ENCODE data around the gene XPR1.
"Not testable (repeated sequence)": the region's sequence is repeated elsewhere in the genome, so short reads cannot be mapped to it uniquely, and the experiment has no call there.

Gene XPR1

DNA sequence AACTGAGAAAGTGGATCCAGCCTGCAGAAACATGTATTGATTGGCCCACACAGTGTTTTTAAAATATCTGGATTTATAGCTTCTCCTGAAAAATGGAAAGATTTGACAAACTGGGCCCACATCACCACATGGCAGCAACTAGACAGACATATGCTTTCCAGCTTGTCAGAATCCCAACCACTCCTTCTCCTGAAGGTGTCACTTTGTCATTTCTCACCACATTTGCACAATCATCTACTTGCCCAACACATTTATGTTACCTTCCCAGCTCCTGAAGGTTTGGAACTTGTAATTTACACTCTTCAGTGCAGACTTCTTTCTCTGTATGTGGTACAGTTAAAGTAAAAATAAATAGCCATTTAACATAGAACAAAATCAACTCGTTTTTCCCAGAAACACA lies 154.8 kb downstream of the XPR1 start:
- DNase-seq = no peak

DNA sequence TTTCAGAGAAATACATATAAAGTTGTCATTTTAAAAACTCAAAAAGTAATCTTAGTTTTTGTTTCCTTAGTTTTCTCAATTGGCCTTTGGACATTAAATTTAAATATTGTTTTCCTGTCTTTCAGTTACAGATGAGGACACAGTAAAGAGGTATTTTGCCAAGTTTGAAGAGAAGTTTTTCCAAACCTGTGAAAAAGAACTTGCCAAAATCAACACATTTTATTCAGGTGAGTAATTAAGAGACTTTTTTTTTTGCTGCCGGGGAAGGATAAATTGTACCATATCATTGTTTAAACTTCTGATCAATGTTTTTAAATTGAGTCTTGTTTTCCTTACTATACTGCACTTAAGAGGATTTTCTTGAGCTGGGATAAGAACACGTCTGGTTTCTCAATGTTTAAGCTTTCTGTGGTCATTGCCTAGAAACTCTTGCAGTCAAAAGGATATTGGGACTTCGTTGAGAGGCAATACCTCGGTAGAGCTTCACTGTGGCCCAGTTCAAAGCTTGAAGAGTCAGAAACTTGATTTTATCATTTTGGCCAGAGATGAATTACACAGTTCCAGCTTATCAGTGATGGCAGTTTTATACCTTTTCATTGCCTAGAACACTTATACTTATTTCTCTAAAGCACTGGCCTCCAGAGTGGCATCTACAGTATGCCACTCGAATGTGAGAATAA lies 155.9 kb downstream of the XPR1 start:
- DNase-seq = no peak

DNA sequence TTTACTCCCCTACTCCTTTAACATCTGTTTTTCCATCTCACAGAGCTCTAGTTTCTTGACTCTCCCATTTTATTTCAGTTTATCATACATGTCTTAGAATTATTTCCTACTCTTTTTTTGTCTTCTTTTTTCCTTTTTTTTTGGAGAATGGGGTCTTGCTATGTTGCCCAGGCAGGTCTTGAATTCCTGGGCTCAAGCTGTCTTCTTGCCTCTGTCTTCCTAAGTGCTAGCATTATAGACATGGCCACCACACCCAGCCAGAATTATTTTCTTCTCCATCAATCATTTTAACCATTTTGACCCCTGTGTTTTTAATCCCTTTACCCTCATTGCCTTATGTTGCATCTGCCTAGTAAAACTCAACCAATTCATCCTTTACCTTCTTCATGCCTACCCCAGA lies 157.6 kb downstream of the XPR1 start:
- DNase-seq = no peak

DNA sequence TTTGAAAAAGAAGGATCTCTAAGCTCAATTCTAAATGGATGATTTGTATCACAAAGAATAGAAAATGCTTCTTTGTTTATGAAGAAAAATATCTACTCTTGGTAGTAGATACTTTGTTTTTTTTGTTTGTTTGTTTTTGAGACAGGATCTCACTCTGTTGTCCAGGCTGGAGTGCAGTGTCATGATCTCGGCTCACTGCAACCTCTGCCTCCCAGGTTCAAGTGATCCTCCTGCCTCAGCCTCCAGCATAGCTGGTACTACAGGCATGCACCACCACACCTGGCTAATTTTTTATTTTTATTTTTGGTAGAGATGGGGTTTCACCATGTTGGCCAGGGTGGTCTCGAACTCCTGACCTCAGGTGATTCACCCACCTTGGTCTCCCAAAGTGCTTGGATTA lies 159.3 kb downstream of the XPR1 start:
- not testable (repeated sequence) for DNase-seq

DNA sequence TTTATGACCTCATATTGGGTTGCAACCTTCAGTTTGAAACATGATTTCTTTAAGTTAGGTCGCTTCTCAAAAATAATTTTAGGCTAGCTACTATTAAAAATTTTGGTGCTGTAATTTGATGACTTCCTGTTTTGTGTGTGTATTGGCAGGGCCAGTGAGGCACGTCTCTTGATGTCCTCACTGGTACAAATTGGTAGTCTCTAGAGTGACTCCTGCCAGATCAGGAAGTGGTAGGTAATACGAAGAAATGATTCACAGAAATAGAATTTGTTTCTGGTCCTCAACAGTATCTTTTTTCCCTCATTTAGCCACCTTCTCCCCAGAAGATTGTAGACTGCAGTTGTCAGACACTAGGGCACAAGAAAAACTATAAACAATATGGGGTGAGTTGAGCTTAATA lies 160.0 kb downstream of the XPR1 start:
- DNase-seq = no peak

DNA sequence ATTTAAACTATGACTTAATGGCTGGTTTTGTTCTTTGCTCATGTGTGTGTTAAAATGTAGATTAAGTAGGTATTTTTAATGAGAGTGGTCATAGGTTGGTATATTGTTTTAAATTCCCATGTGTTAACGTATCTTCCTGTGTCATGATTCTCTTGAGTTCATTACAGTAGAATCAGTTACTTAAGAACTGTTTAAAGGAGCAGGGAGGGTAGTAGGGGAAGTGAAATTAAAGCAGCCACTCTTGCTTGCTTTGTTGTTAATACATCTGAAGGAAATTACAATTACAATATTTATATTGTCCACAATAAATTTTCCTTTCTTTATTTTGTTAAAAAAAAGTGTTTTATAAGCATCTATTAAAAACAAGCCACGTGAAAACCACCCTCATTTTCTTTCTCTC lies 161.6 kb downstream of the XPR1 start:
- DNase-seq = peak; percentile 40

DNA sequence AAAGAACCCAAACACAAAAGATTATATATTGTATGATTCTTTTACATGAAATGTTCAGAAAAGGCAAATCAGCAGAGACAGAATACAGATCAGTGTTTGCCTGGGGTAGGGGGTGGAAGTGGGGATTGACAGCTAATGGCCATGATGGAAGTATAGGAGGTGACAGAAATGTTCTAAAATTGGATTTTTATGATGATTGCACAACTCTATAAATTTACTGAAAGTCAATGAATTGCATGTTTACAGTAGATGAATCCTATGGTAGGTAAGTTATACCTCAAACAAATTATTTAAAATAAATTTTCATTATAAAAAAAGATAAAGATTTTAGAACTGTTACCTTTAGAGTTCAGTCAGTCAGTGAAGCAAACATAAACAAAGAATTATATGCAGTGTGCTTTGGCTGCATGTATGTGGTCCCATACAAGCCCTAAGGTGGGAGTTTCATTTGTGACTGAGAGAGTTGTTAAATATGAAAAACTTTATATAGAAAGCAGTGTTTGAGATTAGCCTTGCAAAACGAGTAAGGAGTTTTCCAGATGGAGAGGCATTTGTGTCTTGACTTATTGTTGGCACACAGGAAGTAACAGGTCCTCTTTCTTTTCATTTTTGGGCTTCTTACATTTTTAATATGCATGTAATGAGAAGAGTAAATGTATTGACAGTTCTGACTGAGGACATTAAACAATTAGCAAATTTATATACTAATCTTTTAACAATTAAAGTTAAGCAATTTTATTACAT lies 165.2 kb downstream of the XPR1 start:
- DNase-seq = no peak

DNA sequence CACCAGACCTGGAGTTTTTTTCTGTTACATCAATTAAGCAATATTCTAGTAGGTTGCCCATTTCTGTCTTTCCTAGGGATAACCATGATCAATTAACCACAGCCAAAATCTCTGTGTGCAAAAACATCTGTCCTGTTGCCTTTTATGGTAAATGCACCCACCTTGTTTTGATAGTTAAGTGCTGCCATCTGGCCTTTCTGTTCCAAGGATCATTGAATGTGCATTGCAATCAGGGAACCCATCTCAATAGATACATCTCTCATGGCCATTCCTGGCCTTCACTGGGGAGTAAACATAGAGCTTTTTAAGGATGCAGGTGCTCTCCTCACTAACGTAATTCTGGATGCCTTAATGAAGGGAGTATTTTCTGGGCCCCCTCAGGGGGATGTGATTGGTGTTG lies 169.1 kb downstream of the XPR1 start:
- no peak for DNase-seq

DNA sequence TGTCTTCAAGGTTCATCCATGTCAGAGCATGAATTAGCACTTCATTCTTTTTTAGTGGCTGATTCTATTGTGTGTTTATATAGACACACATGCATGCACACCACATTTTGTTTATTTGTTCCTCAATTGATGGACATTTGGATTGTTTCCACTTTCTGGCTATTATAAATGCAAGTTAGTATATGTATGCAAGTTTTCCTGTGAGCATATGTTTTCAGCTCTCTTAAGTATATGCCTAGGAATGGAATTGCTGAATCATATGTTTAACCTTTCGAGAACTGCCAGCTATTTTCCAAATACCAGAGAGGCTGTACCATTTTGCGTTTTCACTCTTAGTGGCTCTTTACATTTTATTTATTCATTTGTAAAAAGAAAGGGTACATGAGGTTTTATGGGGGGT lies 171.0 kb downstream of the XPR1 start:
- no peak for DNase-seq

DNA sequence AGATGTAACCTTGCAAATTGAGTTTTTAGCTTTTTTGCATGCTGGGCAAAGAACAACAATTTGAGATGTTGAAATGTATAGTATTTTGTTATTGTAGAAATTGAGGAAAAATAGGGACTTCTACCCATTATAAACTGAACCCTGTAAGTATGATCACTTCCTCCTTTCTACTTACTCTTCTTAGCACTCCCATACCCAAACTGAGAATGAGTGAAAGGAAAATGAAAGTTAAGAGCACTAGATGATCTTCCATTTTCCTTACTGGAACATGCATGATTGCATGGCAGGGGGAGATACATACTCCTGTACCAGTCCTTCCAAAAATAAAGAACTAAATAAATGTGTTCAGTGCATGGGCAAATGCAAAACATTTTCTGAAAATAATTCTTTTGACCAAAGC lies 173.5 kb downstream of the XPR1 start:
- DNase-seq = peak; percentile 59

DNA sequence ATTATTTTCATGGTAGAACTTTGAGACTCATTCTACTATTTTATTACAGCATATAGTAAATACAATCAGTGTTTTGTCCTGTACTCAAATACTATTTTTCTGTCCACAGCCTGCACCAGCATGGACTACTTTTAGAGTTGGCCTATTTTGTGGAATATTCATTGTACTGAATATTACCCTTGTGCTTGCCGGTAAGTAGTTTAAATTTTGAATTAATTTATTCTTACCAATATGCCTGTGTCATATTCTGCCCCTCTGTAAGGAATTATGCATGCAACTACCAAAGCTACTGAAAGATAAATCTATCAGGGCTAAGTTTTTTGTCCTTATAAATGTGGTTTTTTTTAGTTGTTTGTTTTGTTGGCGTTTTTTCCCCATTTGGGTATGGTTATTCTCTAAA lies 179.5 kb downstream of the XPR1 start:
- DNase-seq = no peak

DNA sequence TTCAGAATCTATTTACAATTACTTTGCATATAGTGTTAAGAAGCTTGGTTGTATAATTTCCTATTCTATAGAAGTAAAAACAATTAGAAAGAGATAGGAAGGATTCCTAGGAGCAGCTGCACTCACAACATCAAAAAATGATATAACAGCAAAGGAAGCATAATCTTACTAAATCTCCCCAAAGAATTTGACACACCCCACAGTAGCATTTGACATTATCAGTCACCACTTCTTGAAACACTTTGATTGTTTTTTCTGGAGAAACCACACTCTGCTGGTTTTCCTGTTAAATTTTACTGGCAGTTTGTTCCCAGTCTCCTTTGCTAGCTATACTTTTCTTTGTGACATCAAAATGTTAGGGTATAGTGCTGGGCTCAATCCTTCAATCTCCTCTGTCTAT lies 180.1 kb downstream of the XPR1 start:
- DNase-seq = no peak

DNA sequence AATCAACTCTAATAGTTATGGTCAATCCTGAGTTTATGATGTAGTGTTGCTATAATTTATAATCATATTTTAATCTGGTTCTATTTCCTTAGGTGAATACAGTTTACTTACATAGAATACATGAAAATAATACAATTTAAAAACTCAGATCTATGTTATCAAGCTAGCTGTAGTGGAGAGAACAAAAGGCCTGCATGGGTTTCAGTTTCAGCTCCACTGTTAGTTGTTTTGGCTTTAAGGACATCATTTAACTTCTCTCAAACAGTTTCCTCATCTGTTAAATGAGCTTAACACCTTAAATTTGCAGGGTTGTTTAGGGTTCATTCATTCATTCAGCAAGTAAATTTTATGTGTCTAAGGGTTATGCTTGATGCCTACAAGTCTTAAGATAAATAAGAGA lies 182.4 kb downstream of the XPR1 start:
- no peak for DNase-seq

DNA sequence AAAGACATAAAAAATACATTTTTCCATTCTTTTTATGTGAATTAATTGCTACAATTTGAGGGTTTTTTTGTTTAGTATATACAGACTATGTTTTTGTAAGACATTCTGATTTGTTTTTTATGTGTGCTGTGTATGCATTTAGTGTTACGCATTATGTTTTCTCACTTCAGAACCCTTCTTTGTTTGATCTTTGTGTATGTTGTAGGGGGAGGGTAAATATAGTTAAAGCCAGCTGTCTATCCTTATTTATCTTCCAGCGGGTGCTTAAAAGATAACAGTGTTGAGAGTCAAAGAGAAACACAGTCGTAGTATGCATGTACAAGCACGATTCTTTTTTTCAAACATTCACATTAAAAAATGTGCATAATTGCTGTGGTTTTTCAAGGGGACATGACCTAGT lies 183.4 kb downstream of the XPR1 start:
- DNase-seq = no peak

DNA sequence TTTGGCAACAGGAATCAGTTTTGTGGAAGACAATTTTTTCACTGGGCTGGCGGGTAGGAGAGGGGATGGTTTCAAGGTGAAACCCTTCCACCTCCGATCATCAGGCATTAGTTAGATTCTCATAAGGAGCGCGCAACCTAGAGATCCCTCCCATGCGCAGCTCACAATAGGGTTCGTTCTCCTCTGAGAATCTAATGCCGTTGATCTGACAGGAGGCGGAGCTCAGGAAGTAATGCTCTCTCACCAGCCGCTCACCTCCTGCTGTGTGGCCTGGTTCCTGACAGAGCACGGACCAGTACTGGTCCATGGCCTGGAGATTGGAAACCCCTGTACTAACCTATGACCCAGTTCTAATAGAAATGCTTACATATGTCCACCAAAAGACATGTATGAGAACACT lies 184.3 kb downstream of the XPR1 start:
- DNase-seq = no peak

DNA sequence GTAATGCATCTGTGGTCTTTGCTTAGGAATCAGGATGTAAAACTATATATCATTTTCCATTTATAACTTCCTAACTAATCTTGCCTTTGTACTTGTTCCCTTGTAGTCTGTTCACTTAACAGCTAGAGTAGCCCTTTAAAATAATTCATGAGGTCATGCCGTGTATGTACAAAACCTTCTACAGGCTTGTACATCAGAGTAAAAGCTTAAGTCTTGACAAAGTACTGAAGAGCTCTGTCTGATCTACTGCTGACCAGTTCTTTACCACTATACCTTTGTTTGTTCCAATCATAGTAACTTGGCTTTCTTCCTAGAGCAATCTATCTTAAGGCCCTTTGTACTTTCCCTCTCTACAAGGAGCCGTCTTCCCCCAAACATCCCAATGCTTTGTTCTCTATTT lies 190.1 kb downstream of the XPR1 start:
- DNase-seq = no peak

DNA sequence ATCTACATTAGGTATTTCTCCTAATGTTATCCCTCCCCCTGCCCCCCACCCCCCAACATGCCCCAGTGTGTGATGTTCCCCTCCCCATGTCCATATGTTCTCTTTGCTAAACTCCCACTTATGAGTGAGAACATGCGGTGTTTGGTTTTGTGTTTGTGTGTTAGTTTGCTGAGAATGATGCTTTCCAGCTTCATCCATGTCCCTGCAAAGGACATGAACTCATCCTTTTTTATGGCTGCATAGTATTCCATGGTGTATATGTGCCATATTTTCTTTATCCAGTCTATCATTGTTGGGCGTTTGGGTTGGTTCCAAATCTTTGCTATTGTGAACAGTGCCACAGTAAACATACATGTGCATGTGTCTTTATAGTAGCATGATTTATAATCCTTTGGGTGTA lies 199.7 kb downstream of the XPR1 start:
- not testable (repeated sequence) for DNase-seq

DNA sequence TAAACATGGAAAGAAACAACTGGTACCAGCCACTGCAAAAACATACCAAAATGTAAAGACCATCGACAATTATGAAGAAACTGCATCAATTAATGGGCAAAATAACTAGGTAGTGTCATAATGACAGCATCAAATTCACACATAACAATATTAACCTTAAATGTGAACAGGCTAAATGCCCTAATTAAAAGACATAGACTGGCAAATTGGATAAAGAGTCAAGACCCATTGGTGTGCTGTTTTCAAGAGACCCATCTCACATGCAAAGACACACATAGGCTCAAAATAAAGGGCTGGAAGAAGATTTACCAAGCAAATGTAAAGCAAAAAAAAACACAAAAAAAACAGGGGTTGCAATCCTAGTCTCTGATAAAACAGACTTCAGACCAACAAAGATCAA lies 201.4 kb downstream of the XPR1 start:
- not testable (repeated sequence) for DNase-seq

DNA sequence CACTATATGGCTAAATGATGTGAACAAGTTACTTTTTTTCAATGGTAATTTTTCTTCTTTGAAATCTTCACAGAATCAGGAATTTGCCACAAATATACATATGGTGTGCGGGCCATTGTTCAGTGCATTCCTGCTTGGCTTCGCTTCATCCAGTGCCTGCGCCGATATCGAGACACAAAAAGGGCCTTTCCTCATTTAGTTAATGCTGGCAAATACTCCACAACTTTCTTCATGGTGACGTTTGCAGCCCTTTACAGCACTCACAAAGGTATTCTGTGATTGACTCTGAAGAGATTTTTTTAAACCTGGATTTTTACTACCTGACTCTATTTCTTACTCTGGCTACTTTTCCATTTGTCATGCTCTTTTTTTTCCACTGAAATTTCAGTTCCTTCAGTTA lies 204.6 kb downstream of the XPR1 start:
- DNase-seq = no peak

DNA sequence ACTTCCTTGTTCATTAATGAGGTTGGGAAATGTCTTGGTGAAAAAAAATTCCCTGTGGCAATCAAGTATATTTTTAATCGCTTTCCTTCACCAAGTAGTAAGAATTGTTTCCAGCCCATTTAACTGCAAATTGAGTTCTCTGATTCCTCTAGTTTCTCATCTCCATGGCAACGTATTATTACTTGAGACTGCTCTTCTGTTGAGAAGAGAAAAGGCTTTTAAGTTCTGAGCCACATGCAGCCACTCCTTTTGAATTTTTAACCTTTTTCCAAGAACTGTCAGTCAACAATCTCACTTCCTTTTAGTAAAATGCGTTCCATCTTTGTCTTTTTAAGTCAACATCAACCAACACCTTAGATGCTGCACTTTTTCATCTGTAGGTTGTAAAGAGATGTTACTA lies 205.2 kb downstream of the XPR1 start:
- DNase-seq = no peak

DNA sequence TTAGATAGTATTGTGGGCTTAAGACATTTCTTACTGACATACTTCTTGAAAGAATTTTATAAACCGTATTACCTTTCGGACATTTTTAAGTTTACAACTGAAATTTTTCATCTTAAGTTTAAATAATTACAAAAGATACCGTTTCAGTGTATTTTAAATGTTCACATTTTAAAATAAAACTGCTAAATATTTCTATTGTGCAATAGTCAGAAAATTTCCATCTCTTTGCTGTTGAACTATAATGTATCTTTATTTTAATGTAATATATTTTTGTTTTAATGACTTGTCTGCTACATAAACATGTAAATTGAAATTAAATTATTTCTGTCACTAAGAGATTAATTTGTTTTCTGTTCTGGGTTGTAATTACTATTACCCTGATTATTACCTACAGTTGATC lies 206.7 kb downstream of the XPR1 start:
- DNase-seq = no peak

DNA sequence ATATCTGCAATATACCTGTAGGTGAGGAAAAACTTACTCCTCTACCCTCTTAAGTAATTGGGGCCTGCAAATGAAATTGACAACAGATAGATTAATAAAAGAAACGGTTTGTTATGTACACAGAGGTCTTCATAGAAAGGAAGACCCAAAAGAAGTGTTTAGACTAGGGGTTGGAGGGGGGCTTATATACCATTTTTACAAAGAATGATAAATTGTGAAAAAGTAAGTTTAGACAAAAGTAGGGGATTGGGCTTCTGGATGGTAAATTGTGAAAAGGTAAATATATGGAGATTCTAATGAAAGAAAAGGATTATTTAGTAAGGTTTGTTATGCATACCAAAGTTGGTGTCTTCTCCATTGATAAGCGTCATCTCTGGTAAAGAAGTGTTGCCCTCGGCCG lies 207.7 kb downstream of the XPR1 start:
- DNase-seq = no peak

DNA sequence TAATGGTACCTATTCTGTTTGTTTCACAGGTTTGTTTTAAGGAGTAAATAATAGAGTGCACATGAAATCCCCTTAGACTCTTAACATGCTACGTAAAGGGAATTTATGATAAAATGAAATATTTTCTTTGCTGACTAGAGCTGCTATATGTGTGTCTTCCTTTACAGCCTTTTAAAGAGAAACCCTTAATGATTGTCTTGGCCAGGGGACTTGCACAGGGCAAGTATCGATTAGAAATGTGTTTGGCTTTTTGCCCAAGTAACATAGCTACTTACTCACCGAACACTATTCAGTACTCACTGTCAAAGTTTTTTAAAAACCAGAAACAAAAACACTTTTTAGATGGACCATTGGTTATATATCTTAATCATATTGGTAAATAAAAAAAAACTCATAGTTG lies 209.6 kb downstream of the XPR1 start:
- DNase-seq = no peak

DNA sequence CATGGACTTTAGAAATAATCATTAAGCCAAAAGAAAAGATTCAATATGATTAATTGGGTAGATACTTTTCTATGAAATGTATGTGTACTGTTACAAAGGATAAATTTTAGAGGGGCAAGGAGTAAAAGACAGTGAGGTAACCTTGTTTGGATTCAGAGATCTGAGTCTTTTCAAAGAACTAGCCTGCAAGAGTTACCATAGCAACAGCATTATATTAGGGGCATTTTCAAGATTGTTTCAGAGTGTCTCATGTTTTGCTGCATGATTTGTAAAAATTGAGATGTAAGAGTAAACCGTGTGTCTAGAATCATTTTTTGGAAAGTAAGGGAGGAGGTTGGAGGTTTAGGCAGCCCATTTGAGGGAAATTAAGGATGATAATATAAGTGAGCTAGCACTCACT lies 210.2 kb downstream of the XPR1 start:
- DNase-seq = no peak

All from inflammatory macrophage treated with lipopolysaccharide for 4 hours (primary cell).